ENCODE measurements around the gene SMIM8.

DNA sequence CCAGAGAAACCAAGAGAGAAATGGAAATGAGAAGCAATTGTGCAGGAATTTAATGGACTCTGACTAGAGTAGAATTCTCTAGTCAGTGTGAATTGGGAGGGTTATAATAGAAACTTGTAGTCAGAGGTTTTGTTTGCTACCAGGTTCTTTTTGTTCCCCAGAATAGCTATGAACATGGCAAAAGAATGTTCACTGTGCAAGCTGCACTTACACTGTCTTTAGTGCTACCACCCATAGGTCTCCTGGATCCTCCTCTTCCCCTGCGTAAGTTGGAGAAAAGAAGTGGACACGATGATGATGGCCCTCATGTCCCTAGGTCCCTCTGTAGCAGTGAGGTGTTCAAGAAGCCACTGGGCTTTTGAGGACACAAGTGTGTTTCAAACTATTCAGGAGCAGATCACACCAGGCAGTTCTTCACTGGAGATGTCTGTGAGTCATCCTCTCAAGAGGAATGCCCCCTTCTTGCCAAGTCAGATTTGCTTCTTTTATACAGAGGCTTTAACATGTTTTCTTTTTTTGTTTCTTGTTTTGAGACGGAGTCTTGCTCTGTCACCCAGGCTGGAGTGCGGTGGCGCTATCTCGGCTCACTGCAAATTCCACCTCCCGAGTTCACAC is 47.6 kb upstream of the SMIM8 start:
- TF ChIP-seq, protein P1, sequence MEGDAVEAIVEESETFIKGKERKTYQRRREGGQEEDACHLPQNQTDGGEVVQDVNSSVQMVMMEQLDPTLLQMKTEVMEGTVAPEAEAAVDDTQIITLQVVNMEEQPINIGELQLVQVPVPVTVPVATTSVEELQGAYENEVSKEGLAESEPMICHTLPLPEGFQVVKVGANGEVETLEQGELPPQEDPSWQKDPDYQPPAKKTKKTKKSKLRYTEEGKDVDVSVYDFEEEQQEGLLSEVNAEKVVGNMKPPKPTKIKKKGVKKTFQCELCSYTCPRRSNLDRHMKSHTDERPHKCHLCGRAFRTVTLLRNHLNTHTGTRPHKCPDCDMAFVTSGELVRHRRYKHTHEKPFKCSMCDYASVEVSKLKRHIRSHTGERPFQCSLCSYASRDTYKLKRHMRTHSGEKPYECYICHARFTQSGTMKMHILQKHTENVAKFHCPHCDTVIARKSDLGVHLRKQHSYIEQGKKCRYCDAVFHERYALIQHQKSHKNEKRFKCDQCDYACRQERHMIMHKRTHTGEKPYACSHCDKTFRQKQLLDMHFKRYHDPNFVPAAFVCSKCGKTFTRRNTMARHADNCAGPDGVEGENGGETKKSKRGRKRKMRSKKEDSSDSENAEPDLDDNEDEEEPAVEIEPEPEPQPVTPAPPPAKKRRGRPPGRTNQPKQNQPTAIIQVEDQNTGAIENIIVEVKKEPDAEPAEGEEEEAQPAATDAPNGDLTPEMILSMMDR (conservative IDR thresholded peaks at IDR 0.05 in 1 of 2, IDR thresholded peaks at IDR 0.05 in 1 of 2; ENCODE audit: low read depth in 1 of 2, low read length in 2 of 2), result no peak
- TF ChIP-seq EZH2 (IDR thresholded peaks at IDR 0.05; ENCODE audit: low read length, missing control alignments), result no peak
